GM12891 (cell line): Measurements from ENCODE around the gene SREBF1.
A peak's percentile ranks its signal among the peaks of the same experiment; 100 is the strongest.

Experiments used
- DNase-seq: peaks from one replicate; pipeline ENCODE4 v3.0.0; 2011; ENCODE audit warnings: low spot score; ENCODE audit not compliant: insufficient read length
- FAIRE-seq: peaks from 2 replicates; lab custom pipeline; 2011; peaks lifted over from hg19 to GRCh38; lab: Jason Lieb, UNC
- PAX5 ChIP-seq: IDR thresholded peaks from 2 replicates; pipeline ENCODE4 v1.6.1; 2011; ENCODE audit warnings: low read length, moderate library complexity, mild to moderate bottlenecking; ENCODE audit not compliant: insufficient read depth, severe bottlenecking
- POLR2A ChIP-seq: IDR thresholded peaks from 2 replicates; pipeline ENCODE4 v1.6.1; 2011; ENCODE audit warnings: low read depth, low read length, control low read depth
- POLR2AphosphoS5 ChIP-seq: IDR thresholded peaks from 2 replicates; pipeline ENCODE4 v1.6.1; 2011; ENCODE audit warnings: low read depth, low read length, control low read depth
- POU2F2 ChIP-seq: IDR thresholded peaks from 2 replicates; pipeline ENCODE4 v1.6.1; 2011; ENCODE audit warnings: low read depth, mild to moderate bottlenecking, control low read depth, low read length, moderate library complexity
- SPI1 ChIP-seq: IDR thresholded peaks from 2 replicates; pipeline ENCODE4 v1.6.1; 2011; ENCODE audit warnings: low read depth, low read length, control low read depth
- TAF1 ChIP-seq: IDR thresholded peaks from 2 replicates; pipeline ENCODE4 v1.6.1; 2011; ENCODE audit warnings: low read depth, low read length, control low read depth

SREBF1 gene

DNA sequence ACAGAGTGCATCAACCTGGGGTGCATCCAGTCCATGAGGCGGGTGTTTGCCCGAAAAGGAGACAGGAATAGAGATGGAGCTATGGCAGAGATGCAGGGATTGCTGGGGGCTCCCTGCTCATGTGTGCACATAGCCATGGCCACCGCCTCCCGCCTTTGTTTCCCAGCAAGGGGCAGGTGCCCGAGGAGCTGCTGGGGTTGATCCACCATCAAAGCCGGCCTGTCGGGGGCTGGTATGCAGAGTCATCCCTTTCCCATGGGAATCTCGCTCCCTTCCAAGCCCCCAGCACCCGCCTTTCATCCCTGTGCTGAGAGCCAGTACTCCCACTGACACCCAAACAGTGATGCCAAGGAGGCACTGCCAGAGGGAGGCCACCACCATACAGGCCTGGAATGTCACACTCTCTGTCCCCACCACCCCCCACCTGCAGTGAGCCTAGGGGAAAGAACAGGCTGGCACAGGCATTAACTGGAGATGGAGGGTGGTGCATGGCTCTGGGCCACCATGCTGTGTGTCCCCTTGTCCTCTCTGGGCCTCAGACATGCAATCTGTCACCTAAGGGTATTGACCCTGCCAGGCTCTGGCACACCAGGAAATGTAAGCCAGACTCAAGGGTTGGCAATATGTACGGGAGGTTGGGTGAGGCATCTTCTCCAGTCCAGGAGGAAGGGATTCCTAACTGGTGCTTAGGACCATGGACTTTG, 65.1 kb downstream of the SREBF1 start:
- no peak for FAIRE-seq
- TF ChIP-seq POU2F2 (no peak), POLR2AphosphoS5 (no peak), PAX5 (no peak), POLR2A (no peak), TAF1 (no peak), SPI1 (no peak)

GRCh38 chr17:17770632-17771044, 66.1 kb downstream of the SREBF1 start:
- TF ChIP-seq POU2F2 = no peak
- FAIRE-seq (no peak), DNase-seq (no peak)

More for the DNA sequence above, 65.1 kb downstream of the SREBF1 start:
- DNase-seq = no peak

- TF ChIP-seq POU2F2 (no peak), POLR2AphosphoS5 (no peak), PAX5 (no peak), SPI1 (no peak), TAF1 (no peak), POLR2A (no peak)
- FAIRE-seq (no peak), DNase-seq (no peak)
Measured at GRCh38 chr17:17769869-17770631, 66.7 kb downstream of the SREBF1 start.

DNA sequence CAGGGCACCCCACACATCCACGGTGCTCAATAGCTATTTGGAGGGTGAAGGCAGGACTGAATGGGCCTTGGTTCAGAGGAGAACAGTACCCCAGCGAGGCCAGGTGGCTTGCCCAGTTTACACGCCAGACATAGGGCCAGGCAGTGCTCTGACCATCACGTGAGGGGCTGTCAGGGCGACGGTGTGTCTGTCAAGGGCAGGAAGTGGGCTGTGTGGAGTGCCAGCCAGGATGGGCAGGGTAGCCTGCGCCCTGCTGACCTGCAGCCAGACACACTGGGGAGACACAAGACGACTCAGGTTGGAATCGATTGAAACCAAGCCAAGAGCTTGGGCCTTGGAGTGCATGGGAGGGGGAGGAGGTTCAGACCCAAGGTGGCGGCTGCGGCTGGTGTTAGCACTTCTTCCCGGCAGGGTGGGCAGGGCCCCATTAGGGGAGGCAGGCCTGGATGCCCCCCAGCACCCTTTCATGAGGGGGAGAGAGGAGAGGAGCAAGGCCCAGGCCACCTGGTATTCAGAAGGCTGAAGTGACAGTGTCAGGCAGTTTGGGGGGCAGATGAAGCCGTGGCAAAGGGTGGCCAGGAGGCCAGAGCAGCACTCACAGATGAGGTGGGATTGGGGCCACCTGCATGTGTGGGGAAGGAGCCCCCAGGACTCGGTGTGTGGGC, 68.2 kb downstream of the SREBF1 start:
- FAIRE-seq (no peak), DNase-seq (no peak)
- TF ChIP-seq SPI1 (no peak), POU2F2 (no peak), TAF1 (no peak), POLR2A (no peak), PAX5 (no peak), POLR2AphosphoS5 (no peak)

DNA sequence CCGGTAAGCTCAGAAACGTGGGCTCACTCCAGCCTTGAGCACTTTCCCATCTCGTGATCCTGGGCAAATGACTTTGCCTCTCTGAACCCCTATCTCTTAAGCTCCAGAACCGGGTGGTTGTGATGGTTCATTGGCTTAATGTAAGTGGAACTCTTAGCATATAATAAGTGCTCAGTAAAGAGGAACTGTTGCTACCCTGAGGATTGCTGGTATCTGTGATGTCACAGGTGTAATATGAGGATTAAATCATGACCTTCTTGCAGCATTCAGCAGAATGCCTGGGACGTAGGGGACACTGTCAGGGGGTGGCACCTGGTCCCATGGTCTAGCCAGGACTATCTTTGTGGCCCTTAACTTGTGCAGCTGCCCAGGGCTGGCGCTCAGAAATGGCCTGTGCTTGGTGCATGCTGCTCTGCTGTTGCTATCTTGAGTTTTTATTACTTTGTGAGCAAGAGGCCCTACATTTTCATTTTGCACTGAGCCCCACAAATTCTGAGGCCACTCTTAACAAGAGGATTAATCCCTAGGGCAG, 68.8 kb downstream of the SREBF1 start:
- FAIRE-seq = peak; percentile 23
- DNase-seq = no peak
- no peak for TF ChIP-seq PAX5
- TF ChIP-seq POLR2AphosphoS5 = no peak
- TF ChIP-seq POLR2A = no peak
- TF ChIP-seq SPI1 = no peak
- no peak for TF ChIP-seq POU2F2
- TF ChIP-seq TAF1 = no peak

GRCh38 chr17:17767154-17767869, 69.5 kb downstream of the SREBF1 start:
- TF ChIP-seq POLR2A (no peak), POLR2AphosphoS5 (no peak), SPI1 (no peak), PAX5 (no peak), POU2F2 (no peak), TAF1 (no peak)
- FAIRE-seq = no peak
- no peak for DNase-seq

- TF ChIP-seq PAX5 = no peak
- no peak for TF ChIP-seq POLR2AphosphoS5
- TF ChIP-seq TAF1 = no peak
- TF ChIP-seq POLR2A = no peak
- no peak for TF ChIP-seq POU2F2
- no peak for TF ChIP-seq SPI1
- DNase-seq (no peak), FAIRE-seq (peak; percentile 41)
Measured at GRCh38 chr17:17766744-17767120, 70.1 kb downstream of the SREBF1 start.

DNA sequence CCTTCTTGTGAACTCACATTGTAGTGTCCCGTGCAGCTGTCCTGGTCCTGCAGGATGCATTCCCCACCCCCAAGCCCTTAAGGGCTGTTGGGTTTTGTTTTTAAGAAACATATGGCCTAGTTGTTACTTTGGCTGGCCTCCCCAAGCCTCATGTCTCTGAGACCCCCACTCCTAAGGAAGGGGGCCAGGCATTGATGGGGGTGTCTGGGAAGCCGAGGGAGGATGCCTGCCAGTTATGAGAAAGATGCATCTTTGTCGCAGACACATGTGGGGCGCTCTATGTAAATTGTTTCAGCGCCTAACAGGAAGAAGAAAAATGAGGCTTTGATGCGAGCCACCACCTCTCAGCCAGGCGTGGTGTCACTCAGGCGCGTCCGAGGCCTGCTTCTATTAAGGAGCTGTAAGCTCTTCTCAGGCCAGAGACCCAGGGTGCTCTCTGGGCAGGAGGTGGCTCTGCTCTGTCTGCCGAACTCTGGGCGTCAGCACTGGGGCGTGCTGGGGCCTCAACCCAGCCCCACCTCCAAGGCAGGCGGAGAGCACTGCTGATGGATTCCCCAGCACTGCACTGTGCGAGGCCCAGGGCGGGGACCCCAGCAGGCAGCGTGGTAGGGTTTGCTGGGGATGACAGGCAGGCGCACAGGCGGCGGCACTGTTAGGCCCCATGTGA, 70.6 kb downstream of the SREBF1 start:
- peak; percentile 88 for FAIRE-seq

More for the DNA sequence above, 70.6 kb downstream of the SREBF1 start:
- peak; percentile 77 for DNase-seq
- TF ChIP-seq POLR2A = peak; percentile 42; the same call in 1 of the 2 replicates
- TF ChIP-seq POLR2AphosphoS5 = no peak
- TF ChIP-seq POU2F2 = peak; percentile 13; the same call in 1 of the 2 replicates
